Sigmoid colon (tissue), 3 donors: ENCODE data around the gene CHRNB1.

ENCODE experiments used
- POLR2A ChIP-seq, 2 donors: fragments of 450-650 bp; IDR thresholded peaks; one replicate each; pipeline ENCODE4 v1.6.1; 2016; ENCODE audit warnings: antibody characterized with exemption in 2 of 2, mild to moderate bottlenecking in 2 of 2, moderate library complexity in 2 of 2
- TF ChIP-seq, protein P1 (sequence below), 4 experiments: fragments of 450-650 bp in 3 of 4; fragments of 200-600 bp in 1 of 4; IDR thresholded peaks; one replicate each; pipeline ENCODE4 v1.5.1; 2016 to 2019; ENCODE audit warnings: antibody characterized with exemption in 4 of 4, mild to moderate bottlenecking in 3 of 4, moderate library complexity in 2 of 4

- TF ChIP-seq, protein P1, sequence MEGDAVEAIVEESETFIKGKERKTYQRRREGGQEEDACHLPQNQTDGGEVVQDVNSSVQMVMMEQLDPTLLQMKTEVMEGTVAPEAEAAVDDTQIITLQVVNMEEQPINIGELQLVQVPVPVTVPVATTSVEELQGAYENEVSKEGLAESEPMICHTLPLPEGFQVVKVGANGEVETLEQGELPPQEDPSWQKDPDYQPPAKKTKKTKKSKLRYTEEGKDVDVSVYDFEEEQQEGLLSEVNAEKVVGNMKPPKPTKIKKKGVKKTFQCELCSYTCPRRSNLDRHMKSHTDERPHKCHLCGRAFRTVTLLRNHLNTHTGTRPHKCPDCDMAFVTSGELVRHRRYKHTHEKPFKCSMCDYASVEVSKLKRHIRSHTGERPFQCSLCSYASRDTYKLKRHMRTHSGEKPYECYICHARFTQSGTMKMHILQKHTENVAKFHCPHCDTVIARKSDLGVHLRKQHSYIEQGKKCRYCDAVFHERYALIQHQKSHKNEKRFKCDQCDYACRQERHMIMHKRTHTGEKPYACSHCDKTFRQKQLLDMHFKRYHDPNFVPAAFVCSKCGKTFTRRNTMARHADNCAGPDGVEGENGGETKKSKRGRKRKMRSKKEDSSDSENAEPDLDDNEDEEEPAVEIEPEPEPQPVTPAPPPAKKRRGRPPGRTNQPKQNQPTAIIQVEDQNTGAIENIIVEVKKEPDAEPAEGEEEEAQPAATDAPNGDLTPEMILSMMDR (IDR thresholded peaks at IDR 0.05) = no peak
- no peak for TF ChIP-seq POLR2A (IDR thresholded peaks at IDR 0.05)
Measured at GRCh38 chr17:7407082-7407481, 37.8 kb upstream of the CHRNB1 start.
